Measurements from ENCODE around the gene CACNA2D3.

DNA sequence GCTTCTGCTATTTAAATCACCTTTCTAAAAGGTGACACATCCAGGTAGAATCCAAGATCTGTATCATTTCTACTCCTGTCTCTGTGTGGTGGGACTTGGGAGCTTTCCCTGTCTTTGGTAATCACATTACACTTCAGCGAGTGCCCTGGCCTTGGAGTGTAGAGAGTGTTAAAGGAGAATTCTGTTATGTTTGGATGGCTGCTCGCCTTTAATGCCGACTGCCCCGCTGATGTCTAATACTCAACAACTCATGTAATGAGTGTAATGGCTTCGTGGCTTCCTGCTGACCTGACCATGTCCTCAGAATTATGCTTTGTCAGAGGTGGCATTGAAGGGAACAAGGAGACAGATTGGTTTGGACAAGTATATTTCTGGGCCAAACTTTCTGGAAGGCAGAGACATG lies 871.8 kb downstream of the CACNA2D3 start:
- TF ChIP-seq, protein P1, sequence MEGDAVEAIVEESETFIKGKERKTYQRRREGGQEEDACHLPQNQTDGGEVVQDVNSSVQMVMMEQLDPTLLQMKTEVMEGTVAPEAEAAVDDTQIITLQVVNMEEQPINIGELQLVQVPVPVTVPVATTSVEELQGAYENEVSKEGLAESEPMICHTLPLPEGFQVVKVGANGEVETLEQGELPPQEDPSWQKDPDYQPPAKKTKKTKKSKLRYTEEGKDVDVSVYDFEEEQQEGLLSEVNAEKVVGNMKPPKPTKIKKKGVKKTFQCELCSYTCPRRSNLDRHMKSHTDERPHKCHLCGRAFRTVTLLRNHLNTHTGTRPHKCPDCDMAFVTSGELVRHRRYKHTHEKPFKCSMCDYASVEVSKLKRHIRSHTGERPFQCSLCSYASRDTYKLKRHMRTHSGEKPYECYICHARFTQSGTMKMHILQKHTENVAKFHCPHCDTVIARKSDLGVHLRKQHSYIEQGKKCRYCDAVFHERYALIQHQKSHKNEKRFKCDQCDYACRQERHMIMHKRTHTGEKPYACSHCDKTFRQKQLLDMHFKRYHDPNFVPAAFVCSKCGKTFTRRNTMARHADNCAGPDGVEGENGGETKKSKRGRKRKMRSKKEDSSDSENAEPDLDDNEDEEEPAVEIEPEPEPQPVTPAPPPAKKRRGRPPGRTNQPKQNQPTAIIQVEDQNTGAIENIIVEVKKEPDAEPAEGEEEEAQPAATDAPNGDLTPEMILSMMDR (IDR thresholded peaks at IDR 0.05; ENCODE audit: low read depth, low read length, missing input control) = no peak
- no peak for TF ChIP-seq EGR1 (IDR thresholded peaks at IDR 0.05; ENCODE audit: low read depth in 2 of 2)
- no peak for TF ChIP-seq HNF4G (IDR thresholded peaks at IDR 0.05)
- TF ChIP-seq RAD21 (IDR thresholded peaks at IDR 0.05) = no peak
- no peak for TF ChIP-seq JUND (IDR thresholded peaks at IDR 0.05)
- no peak for TF ChIP-seq SP1 (IDR thresholded peaks at IDR 0.05)
- no peak for TF ChIP-seq YY1 (IDR thresholded peaks at IDR 0.05)
- TF ChIP-seq ATF3 (IDR thresholded peaks at IDR 0.05) = no peak
- TF ChIP-seq, protein P2, sequence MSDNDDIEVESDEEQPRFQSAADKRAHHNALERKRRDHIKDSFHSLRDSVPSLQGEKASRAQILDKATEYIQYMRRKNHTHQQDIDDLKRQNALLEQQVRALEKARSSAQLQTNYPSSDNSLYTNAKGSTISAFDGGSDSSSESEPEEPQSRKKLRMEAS (IDR thresholded peaks at IDR 0.05) = no peak
- no peak for TF ChIP-seq REST (IDR thresholded peaks at IDR 0.05)
- TF ChIP-seq TAF1 (conservative IDR thresholded peaks at IDR 0.05) = no peak
- no peak for TF ChIP-seq HNF4A (conservative IDR thresholded peaks at IDR 0.05)
- TF ChIP-seq GABPA (IDR thresholded peaks at IDR 0.05 in 1 of 2, conservative IDR thresholded peaks at IDR 0.05 in 1 of 2) = no peak
